ENCODE results near the gene SIK1. TPM values are rescaled to one million over a fixed set of nuclear protein-coding genes. Genes with fewer than 3 reads are reported as not detected.
"Not testable (repeated sequence)": the region's sequence is repeated elsewhere in the genome, so short reads cannot be mapped to it uniquely, and the experiment has no call there.

The SIK1 gene
- total and polyA plus RNA-seq, 7 experiments from 2014 or later: 0.21 to 414 (median 6.3) TPM; not detected in 1

DNA sequence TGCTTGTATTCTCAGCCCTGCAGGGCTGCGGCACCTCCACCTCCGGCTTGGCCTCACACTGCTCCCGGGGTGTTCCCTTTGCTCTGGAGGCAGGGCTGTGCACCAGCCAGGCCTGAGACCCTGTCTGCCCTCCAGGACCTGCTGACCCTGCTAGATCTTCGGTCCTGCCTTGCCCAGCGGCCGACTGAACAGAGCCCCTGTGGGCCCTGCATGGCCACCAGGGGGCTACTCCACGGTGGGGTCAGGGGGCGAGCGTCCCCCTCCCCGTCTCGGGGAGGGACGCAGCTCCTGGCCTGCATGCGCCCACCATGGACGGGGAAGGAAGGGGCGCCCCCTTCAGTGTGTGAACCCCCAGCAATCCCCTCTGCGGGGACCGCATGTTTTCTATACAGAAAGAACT, 36.0 kb upstream of the SIK1 start:
- ATAC-seq; POLR2A ChIA-PET; H3K36me3 ChIP-seq (ENCODE audit: control insufficient read depth in 2 of 3, insufficient read depth in 3 of 3, low read length in 3 of 3); H3K4me1 Mint-ChIP-seq; DNase-seq; intact Hi-C loops (cut with micrococcal nuclease); H3K36me3 Mint-ChIP-seq; H3K9me3 ChIP-seq (ENCODE audit: control insufficient read depth in 2 of 3, low read length in 3 of 3); H3K4me3 ChIP-seq (ENCODE audit: low read length); H3K4me3 Mint-ChIP-seq; H3K4me1 ChIP-seq (ENCODE audit: control insufficient read depth in 2 of 2, insufficient read depth in 2 of 2, low read length in 2 of 2); H3K27ac ChIP-seq (ENCODE audit: low read depth, low read length); H3K9me3 Mint-ChIP-seq; H3K27me3 Mint-ChIP-seq; CTCF ChIA-PET; H3K27me3 ChIP-seq (ENCODE audit: control insufficient read depth in 2 of 2, insufficient read depth in 2 of 2, low read length in 2 of 2); H3K27ac Mint-ChIP-seq: not testable (repeated sequence)

DNA sequence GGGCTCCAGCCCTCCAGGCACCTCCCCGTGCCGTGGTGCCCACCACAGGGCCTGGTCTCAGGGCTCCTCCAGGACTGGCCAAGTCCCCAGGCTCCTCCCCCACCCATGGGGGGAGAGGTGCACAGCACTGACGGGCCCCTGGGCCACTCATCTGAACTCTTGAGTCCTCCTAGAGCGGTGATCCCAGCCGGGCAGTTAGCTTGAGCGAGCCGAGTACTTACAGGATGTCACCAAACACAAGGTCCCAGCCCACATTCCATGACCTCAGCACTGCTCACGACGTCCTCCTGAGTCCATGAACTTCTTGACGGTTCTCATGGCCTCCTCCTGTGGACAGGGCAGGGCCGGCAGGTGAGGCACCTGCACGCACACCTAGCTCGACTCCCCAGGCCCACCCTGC, 33.5 kb upstream of the SIK1 start:
- H3K4me1 ChIP-seq (ENCODE audit: control insufficient read depth in 2 of 2, insufficient read depth in 2 of 2, low read length in 2 of 2): not testable (repeated sequence)

DNA sequence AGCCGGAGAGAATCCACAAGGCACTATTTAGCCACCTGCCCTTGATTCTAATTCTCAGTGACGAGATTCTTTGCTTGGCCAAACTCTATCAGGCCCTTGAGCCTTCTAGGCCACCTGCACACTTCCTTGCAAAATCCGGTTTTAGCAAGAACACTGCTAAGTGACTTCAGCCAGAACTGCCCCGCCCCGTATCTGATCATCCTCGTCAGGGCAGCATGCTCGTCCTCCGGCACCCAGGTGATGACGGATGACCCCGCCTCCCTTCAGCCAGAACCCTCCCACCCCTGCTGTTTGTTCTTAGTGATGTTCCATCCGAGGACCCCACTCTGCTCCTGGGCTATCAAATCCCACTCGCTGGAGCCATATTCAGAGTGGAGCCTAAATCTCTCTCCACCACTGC, 32.1 kb upstream of the SIK1 start:
- ATAC-seq; H3K4me3 Mint-ChIP-seq; H3K27me3 ChIP-seq (ENCODE audit: control insufficient read depth in 2 of 2, insufficient read depth in 2 of 2, low read length in 2 of 2); H3K4me1 Mint-ChIP-seq; H3K27me3 Mint-ChIP-seq; intact Hi-C loops (cut with micrococcal nuclease); H3K4me3 ChIP-seq (ENCODE audit: low read length); POLR2A ChIA-PET; CTCF ChIA-PET; H3K36me3 Mint-ChIP-seq; H3K4me1 ChIP-seq (ENCODE audit: control insufficient read depth in 2 of 2, insufficient read depth in 2 of 2, low read length in 2 of 2); H3K9me3 ChIP-seq (ENCODE audit: control insufficient read depth in 2 of 3, low read length in 3 of 3); H3K36me3 ChIP-seq (ENCODE audit: control insufficient read depth in 2 of 3, insufficient read depth in 3 of 3, low read length in 3 of 3); H3K27ac Mint-ChIP-seq; DNase-seq; H3K9me3 Mint-ChIP-seq; H3K27ac ChIP-seq (ENCODE audit: low read depth, low read length): not testable (repeated sequence)

More for the DNA sequence above, 33.5 kb upstream of the SIK1 start:
- ATAC-seq; H3K4me1 Mint-ChIP-seq; H3K27ac ChIP-seq (ENCODE audit: low read depth, low read length); POLR2A ChIA-PET; DNase-seq; H3K36me3 Mint-ChIP-seq; H3K9me3 ChIP-seq (ENCODE audit: control insufficient read depth in 2 of 3, low read length in 3 of 3); H3K27me3 ChIP-seq (ENCODE audit: control insufficient read depth in 2 of 2, insufficient read depth in 2 of 2, low read length in 2 of 2); H3K9me3 Mint-ChIP-seq; H3K36me3 ChIP-seq (ENCODE audit: control insufficient read depth in 2 of 3, insufficient read depth in 3 of 3, low read length in 3 of 3); H3K4me3 Mint-ChIP-seq; CTCF ChIA-PET; H3K27me3 Mint-ChIP-seq; H3K27ac Mint-ChIP-seq; intact Hi-C loops (cut with micrococcal nuclease); H3K4me3 ChIP-seq (ENCODE audit: low read length): not testable (repeated sequence)

DNA sequence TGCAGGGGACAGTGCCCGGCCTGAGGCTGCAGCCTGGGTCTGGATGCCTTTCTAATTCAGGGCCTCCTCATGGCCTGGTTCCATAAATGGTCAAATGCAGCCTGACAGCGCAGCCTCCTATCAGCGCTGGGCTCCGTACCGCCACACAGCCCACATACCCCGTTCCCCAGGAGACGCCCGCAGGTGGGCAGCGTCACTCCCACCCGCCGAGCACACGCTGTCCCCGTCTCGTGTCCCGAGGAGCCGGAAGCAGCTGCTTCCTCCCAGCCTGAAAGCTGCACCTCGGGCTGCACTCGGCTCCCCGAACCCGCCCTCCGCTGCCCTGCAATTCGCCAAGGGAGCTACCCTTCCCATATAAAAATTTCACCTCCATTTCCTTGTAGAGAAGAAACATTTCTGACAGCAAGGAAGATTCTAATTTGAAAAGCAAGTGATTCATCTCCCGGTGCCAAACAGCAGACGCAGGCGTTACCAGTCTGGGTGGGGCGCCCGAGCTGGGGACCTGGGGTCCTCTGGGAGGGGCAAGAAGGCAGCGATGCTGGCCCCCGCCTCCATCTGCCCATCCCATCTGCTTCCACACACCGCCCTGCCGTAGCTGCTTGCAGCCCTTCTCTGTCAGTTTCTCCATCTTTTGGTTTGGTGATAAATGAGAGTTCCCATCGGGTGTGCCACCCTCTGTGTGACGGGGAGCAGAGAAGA, 29.8 kb upstream of the SIK1 start:
- CTCF ChIA-PET; H3K4me1 ChIP-seq (ENCODE audit: control insufficient read depth in 2 of 2, insufficient read depth in 2 of 2, low read length in 2 of 2); H3K27me3 Mint-ChIP-seq; H3K4me3 Mint-ChIP-seq; POLR2A ChIA-PET; H3K27me3 ChIP-seq (ENCODE audit: control insufficient read depth in 2 of 2, insufficient read depth in 2 of 2, low read length in 2 of 2); H3K4me1 Mint-ChIP-seq; H3K36me3 Mint-ChIP-seq; H3K36me3 ChIP-seq (ENCODE audit: control insufficient read depth in 2 of 3, insufficient read depth in 3 of 3, low read length in 3 of 3); H3K27ac ChIP-seq (ENCODE audit: low read depth, low read length); H3K27ac Mint-ChIP-seq; H3K9me3 ChIP-seq (ENCODE audit: control insufficient read depth in 2 of 3, low read length in 3 of 3); H3K9me3 Mint-ChIP-seq; H3K4me3 ChIP-seq (ENCODE audit: low read length); DNase-seq; intact Hi-C loops (cut with micrococcal nuclease): not testable (repeated sequence)
- peak; percentile 56 for ATAC-seq

DNA sequence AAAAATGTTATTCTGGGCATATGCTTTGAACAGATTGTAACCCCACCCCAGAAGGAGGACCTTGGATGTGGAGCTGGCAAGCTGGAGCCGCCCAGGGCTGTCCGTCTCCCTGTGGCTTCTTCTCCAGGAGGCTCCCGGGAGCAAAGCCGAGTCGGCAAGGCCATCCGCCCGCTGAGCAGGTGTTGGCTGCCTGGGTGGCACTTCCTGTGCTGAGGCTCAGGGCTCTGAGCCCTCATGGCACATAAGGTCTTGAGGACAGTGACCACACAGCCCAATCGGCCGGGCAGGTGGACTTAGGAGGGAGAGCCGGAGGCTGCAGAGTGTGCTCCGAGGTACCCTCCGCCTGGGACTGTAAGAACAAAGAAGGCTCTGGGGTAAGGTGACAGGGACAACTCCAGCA, 28.8 kb upstream of the SIK1 start:
- H3K4me1 Mint-ChIP-seq; POLR2A ChIA-PET; H3K36me3 ChIP-seq (ENCODE audit: control insufficient read depth in 2 of 3, insufficient read depth in 3 of 3, low read length in 3 of 3); H3K4me3 ChIP-seq (ENCODE audit: low read length); CTCF ChIA-PET; intact Hi-C loops (cut with micrococcal nuclease); ATAC-seq; DNase-seq; H3K27ac Mint-ChIP-seq; H3K36me3 Mint-ChIP-seq; H3K9me3 ChIP-seq (ENCODE audit: control insufficient read depth in 2 of 3, low read length in 3 of 3); H3K27ac ChIP-seq (ENCODE audit: low read depth, low read length); H3K27me3 ChIP-seq (ENCODE audit: control insufficient read depth in 2 of 2, insufficient read depth in 2 of 2, low read length in 2 of 2); H3K4me1 ChIP-seq (ENCODE audit: control insufficient read depth in 2 of 2, insufficient read depth in 2 of 2, low read length in 2 of 2); H3K4me3 Mint-ChIP-seq; H3K9me3 Mint-ChIP-seq; H3K27me3 Mint-ChIP-seq: not testable (repeated sequence)

DNA sequence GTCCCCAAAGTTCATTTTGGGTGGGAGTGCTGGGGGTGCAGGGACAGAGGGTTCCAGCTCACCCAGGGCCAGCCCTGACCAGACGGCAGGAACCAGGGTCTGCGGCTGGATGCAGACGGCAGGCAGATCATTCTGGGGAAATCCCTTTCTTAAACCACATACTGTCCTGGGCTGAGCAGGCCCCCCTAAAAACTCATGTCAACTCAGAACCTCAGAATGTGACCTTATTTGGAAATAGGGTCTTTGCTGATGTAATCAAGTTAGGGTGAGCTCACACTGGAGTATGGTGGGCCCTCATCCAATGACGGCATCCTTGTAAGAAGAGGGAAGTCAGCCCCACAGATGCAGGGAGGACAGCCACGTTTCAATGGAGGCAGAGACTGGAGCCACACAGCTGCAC, 27.2 kb upstream of the SIK1 start:
- H3K4me1 ChIP-seq (ENCODE audit: control insufficient read depth in 2 of 2, insufficient read depth in 2 of 2, low read length in 2 of 2); H3K9me3 ChIP-seq (ENCODE audit: control insufficient read depth in 2 of 3, low read length in 3 of 3); H3K36me3 ChIP-seq (ENCODE audit: control insufficient read depth in 2 of 3, insufficient read depth in 3 of 3, low read length in 3 of 3); H3K4me3 Mint-ChIP-seq; H3K4me1 Mint-ChIP-seq; H3K27ac ChIP-seq (ENCODE audit: low read depth, low read length); H3K27me3 ChIP-seq (ENCODE audit: control insufficient read depth in 2 of 2, insufficient read depth in 2 of 2, low read length in 2 of 2); H3K9me3 Mint-ChIP-seq; H3K4me3 ChIP-seq (ENCODE audit: low read length); POLR2A ChIA-PET; H3K36me3 Mint-ChIP-seq; H3K27me3 Mint-ChIP-seq; H3K27ac Mint-ChIP-seq; intact Hi-C loops (cut with micrococcal nuclease); CTCF ChIA-PET; DNase-seq: not testable (repeated sequence)
- peak; percentile 46 for ATAC-seq

DNA sequence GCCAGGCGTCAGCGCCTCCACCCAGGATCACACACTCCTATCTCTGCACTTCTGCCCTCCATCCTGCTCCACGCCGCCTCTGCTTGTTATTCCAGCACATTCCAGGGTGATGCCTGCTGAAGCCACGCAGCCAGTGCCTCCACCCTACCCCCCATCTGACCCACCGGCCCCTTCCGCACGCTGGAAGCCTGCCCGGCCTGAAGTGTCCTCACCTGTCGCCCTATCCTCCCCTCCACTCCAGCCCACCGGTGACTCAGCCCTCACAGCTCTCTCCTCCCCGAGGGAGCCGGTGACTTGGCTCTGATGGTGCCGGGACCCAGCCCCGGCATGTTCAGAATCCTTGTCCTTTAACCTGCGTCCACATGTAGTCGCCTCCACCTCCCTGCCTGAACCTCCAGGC, 24.9 kb upstream of the SIK1 start:
- H3K4me1 Mint-ChIP-seq, POLR2A ChIA-PET: not testable (repeated sequence)

More for the DNA sequence above, 24.9 kb upstream of the SIK1 start:
- H3K27me3 ChIP-seq (ENCODE audit: control insufficient read depth in 2 of 2, insufficient read depth in 2 of 2, low read length in 2 of 2); H3K27ac Mint-ChIP-seq; ATAC-seq; H3K9me3 ChIP-seq (ENCODE audit: control insufficient read depth in 2 of 3, low read length in 3 of 3); DNase-seq; H3K27ac ChIP-seq (ENCODE audit: low read depth, low read length); H3K9me3 Mint-ChIP-seq; H3K4me3 Mint-ChIP-seq; H3K4me1 ChIP-seq (ENCODE audit: control insufficient read depth in 2 of 2, insufficient read depth in 2 of 2, low read length in 2 of 2); H3K36me3 ChIP-seq (ENCODE audit: control insufficient read depth in 2 of 3, insufficient read depth in 3 of 3, low read length in 3 of 3); H3K36me3 Mint-ChIP-seq; H3K4me3 ChIP-seq (ENCODE audit: low read length); H3K27me3 Mint-ChIP-seq; CTCF ChIA-PET; intact Hi-C loops (cut with micrococcal nuclease): not testable (repeated sequence)
